GM12874 (cell line): ENCODE measurements around the gene ZNF678.

Source experiments
- TF ChIP-seq, protein P1 (sequence below): IDR thresholded peaks from 2 replicates; pipeline ENCODE4 v1.5.1; 2011; ENCODE audit warnings: low read depth, mild to moderate bottlenecking, control low read depth, low read length, moderate library complexity; ENCODE audit not compliant: insufficient read depth

ZNF678 gene

DNA sequence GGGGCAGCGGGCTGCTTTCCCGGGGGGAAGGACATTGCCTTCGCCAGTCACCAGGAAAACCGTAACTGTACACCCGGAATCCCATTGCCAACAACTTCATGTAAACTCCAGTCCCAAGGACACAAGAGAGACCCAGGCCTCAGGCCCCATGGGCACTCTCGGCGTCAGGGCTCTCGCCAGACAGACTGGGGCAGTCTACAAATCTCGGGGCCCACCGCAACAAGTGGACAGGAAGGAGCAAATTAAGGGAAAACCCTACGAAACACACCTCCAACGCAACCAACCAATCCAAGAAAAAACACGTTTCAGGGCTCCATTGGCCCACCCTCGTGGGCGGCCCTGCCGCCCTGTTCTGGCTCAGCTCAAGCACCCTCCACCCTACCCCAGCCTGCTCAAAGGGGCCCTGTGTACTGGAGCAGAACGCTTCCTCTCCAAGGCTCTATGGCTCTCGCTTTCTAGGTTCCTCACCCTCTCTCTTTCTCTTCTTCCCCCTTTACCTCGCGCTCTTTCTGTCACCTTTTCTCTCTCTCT lies 4.6 kb upstream of the ZNF678 start:
- TF ChIP-seq, protein P1, sequence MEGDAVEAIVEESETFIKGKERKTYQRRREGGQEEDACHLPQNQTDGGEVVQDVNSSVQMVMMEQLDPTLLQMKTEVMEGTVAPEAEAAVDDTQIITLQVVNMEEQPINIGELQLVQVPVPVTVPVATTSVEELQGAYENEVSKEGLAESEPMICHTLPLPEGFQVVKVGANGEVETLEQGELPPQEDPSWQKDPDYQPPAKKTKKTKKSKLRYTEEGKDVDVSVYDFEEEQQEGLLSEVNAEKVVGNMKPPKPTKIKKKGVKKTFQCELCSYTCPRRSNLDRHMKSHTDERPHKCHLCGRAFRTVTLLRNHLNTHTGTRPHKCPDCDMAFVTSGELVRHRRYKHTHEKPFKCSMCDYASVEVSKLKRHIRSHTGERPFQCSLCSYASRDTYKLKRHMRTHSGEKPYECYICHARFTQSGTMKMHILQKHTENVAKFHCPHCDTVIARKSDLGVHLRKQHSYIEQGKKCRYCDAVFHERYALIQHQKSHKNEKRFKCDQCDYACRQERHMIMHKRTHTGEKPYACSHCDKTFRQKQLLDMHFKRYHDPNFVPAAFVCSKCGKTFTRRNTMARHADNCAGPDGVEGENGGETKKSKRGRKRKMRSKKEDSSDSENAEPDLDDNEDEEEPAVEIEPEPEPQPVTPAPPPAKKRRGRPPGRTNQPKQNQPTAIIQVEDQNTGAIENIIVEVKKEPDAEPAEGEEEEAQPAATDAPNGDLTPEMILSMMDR = no peak

DNA sequence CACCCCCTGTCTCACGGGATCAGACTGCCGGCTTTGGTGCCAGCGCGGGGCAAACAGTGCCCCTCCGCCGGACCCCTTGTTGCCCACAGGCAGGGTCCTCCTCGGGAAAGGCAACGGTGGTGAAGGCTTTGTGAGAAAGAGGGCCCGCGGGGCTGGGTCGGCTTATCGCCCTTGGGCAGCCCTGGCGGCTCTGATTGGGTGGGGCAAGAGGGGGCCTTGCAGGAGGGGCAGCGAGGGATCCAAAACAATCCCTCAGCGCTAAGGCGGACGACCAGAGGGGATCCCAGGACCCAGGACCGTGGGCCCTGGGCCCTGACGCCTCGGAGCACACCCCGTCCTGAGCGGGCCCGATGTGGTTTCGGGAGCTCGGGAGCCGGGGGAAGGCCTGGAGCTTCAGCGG lies 3.9 kb upstream of the ZNF678 start:
- TF ChIP-seq, protein P1 = no peak

DNA sequence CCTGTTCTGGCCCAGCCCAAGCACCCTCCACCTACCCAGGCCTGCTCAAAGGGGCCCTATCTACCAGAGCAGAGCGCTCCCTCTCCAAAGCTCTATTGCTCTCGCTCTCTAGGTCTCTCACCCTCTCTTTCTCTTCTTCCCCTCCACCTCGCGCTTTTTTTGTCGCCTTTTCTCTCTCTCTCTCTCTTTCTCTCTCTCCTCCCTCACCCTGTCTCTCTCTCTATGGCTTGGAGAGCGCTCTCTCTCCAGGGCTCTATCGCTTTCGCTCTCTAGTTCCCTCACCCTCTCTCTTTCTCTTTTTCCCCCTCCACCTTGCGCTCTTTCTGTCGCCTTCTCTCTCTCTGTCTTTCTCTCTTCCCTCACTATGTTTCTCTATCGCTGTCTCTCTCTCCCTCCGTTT lies 3.4 kb upstream of the ZNF678 start:
- TF ChIP-seq, protein P1 = no peak

DNA sequence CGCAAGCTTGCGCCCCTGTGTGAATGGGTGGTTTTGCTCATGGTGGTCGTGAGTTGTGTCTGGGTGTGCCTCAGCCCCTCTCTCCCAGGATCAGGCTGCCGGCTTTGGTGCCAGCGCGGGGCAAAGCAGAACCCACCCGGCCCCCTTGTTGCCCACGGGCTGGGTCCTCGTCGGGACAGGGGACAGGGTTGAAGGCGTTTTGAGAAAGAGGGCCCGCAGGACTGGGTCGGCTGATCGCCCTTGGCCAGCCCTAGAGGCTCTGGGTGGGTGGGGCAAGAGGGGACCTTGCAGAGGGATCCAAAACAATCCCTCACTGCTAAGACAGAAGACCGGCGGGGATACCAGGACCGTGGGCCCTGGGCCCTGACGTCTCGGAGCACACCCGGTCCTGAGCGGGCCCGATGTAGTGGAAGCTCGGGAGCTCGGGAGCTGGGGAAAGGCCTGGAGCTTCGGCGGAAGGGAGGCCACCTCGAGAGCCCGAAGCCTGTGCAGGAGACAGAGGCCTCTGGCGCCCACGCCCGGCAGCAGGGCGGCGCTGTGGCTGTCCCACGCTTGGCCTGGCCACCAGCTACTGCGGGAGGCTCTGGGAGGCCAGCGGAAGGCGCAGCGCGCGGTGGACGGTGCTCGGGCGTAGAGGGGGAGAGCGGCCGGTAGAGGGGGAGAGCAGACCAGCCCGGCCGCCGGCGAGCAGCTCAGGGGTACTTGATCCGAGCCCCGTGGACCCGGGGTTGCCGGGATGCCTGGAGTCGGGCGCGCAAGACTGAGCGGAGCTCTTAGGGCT lies 2.8 kb upstream of the ZNF678 start:
- TF ChIP-seq, protein P1 = no peak

DNA sequence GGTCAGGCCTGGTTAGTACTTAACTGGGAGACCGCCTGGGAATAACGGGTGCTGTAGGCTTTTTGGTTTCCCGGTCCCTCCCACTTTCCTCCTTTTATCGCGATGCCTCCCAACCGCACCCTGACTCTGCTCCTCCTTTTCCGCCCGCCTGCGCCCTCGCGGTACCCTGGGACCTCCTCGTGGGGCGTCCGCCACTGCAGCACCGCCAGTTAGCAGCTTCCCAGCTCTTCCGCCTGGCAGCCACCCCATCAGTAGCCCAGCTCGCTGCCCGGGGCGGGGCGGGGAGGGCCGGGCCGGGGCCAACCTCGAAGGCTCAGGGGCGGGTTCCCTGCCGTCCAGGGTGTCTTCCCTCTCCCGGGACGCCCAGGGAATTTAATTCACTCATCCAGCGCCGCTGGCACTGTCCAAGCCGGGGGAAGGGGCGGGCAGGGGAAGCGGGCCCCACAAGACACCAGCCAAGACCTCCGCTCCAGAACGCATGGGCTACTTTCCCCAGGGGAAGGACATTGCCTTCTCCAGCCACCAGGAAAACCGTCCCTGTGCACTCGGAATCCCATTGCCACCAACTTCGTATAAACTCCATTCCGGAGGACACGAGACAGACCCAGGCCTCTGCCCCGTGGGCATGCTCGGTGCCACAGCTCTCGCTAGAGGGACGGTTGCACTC lies 2.0 kb upstream of the ZNF678 start:
- TF ChIP-seq, protein P1 = no peak

DNA sequence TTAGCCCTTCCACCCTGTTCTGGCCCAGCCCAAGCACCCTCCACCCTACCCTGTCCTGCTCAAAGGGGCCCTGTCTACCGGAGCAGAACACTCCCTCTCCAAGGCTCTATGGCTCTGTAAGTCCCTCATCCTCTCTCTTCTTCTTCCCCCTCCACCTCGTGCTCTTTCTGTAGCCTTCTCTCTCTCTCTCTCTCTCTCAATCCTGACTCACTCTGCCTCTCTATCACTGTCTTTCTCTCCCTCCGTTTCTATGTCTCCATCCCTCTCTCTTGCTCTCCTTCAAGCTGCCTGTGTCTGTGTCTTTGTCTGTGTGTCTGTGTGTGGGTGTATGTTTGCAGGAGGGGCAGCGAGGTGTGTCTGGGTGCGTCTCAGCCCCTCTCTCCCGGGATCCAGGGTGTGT lies 1.3 kb upstream of the ZNF678 start:
- TF ChIP-seq, protein P1 = no peak

DNA sequence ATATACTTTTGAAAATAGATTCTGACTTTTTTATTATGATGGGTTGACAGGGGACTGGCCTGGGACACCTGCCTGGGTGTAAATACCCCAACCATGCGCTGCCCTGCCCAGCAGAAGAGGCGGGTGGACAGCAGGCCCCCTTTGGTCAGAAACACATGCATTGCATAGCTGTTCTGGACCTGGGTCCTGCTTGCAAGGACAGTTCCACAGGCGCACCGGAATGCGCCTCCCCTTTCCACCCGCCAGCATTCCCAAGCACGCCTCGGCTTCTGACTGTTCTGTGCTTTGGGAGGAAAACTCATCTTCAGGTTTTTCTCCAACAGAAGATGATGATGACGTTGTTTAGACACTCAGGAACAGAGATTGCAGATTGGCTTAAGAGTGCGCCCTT lies 428 bp upstream of the ZNF678 start:
- TF ChIP-seq, protein P1 = no peak
